ENCODE results near the gene PLD4. TPM values are rescaled to one million over a fixed set of nuclear protein-coding genes. Genes with fewer than 3 reads are reported as not detected.

PLD4 gene
- total and polyA plus RNA-seq, 2 of the 8 experiments (the other 6 are each of a cell fraction or from before 2014, with no cell fraction given) = 0.05 TPM; not detected in 1

DNA sequence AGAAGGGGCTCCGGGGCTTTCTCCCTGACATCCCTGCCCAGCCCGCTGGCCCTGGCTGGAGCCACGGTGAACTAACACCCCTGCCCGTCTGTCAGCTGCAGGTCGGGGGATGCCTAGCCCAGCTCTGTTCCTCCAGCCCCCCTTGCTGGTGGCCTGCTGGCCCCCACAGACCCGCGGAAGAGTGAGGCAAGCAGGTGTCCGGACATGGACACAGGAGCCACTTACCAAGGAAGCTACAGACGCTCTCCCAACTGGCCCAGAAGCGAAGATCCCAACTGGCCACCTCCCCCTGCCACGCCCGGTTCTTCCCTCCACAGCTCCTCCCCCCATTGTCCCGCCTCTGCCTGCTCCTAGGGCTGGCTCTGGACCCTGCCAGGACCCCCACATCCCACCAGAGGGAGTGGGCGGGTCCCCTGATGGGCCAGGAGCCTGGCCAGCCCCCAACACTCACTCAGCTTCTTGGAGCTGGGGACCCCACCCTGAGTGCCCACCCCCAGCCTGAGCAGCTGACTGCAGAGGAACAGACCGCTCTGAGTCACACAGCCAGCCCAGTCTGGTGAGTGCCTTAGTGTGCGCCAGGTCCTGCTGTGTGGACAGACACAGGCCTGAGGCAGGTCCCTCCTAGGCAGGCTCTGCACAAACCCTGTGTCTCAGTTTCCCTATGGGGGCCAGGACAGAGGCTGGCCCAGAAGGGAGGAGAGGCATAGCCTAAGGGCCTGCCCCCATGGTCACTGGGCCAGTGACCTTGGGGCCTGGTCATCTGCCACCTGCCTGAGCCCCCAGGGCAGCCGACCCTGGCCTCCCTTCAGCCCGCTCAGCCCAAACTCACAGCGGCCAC lies 45.8 kb downstream of the PLD4 start:
- no peak overlapping the region for H3K4me2 ChIP-seq (ENCODE audit: insufficient read depth in 1 of 2, low read depth in 2 of 2, low read length in 2 of 2)
- no peak overlapping the region for H3K14ac ChIP-seq (ENCODE audit: insufficient read length)
- peak overlapping the region; percentile 60; the same call in 1 of the 2 replicates for H2BK12ac ChIP-seq (ENCODE audit: low read depth, low read length)
- H3K9me3 ChIP-seq (ENCODE audit: insufficient read depth in 2 of 2, low read depth in 1 of 2, low read length in 1 of 2) = no peaks in the 10 kb centered on the region
- no peaks in the 10 kb centered on the region for H3K79me1 ChIP-seq (ENCODE audit: low read depth, low read length)
- no peaks in the 10 kb centered on the region for H3K36me3 ChIP-seq (ENCODE audit: control insufficient read depth in 2 of 4, insufficient read depth in 4 of 4, low read length in 3 of 4)
- H2AK5ac ChIP-seq (ENCODE audit: low read depth, low read length) = no peak overlapping the region
- H2BK20ac ChIP-seq (ENCODE audit: low read length) = peak overlapping the region; percentile 32; the same call in 1 of the 2 replicates
- H4K8ac ChIP-seq (ENCODE audit: extremely low read depth, insufficient read depth, low read length) = peak overlapping the region; percentile 21; the same call in 1 of the 2 replicates
- no peak overlapping the region for H2AFZ ChIP-seq (ENCODE audit: low read length)
- TF ChIP-seq KDM5A (IDR thresholded peaks at IDR 0.05; ENCODE audit: low read length) (no peak), EGR1 (IDR thresholded peaks at IDR 0.05; ENCODE audit: borderline replicate concordance, low read depth, low read length) (no peak), CEBPB (IDR thresholded peaks at IDR 0.05; ENCODE audit: low read depth, low read length) (no peak), RNF2 (IDR thresholded peaks at IDR 0.05; ENCODE audit: borderline replicate concordance, low read depth, low read length, missing control alignments, poor library complexity, severe bottlenecking) (no peak), ZNF274 (IDR thresholded peaks at IDR 0.05; ENCODE audit: borderline replicate concordance, extremely low read depth, low read length) (no peak), NRF1 (IDR thresholded peaks at IDR 0.05; ENCODE audit: low read depth, low read length) (no peak)
- TF ChIP-seq, protein P1, sequence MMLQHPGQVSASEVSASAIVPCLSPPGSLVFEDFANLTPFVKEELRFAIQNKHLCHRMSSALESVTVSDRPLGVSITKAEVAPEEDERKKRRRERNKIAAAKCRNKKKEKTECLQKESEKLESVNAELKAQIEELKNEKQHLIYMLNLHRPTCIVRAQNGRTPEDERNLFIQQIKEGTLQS (IDR thresholded peaks at IDR 0.05; ENCODE audit: insufficient read depth, low read depth, low read length) = no peak
- H3K27me3 ChIP-seq (replicated peaks in 1 of 4; ENCODE audit: control insufficient read depth in 3 of 4, extremely low read depth in 1 of 4, insufficient read depth in 3 of 4, low read length in 3 of 4) = peaks cover 0 to 7% (median 5%) of the 10 kb centered on the region in 4 experiments; a peak in 3 of 7 replicates
- no peak overlapping the region for H3K23ac ChIP-seq (ENCODE audit: insufficient read length)
- H3K4me1 ChIP-seq (replicated peaks in 1 of 4; ENCODE audit: control insufficient read depth in 3 of 4, insufficient read depth in 4 of 4, low read length in 3 of 4) = peaks cover 0 to 26% (median 16%) of the 10 kb centered on the region in 4 experiments; a peak in 6 of 7 replicates
- FAIRE-seq (no peak), DNase-seq (ENCODE audit: low read depth in 1 of 2, low spot score in 2 of 2) (no peak)
- CTCF ChIA-PET (ENCODE audit: partially characterized antibody) = interaction anchor here (0.5 to 11.5 kb wide), 10 partner anchors 9 to 117 kb away, joined by 3 to 161 read pairs (median 3); no protein-coding TSS in a partner anchor
- H3K27ac ChIP-seq (ENCODE audit: low read depth, low read length) = no peak overlapping the region
- peak overlapping the region; percentile 22 for H4K5ac ChIP-seq (ENCODE audit: insufficient read length, low read depth, low read length)
- H2BK15ac ChIP-seq (ENCODE audit: low read length) = 0 out of 2 replicates have a peak overlapping the region, but pooled peaks have one; percentile 61
- 80% methylated on average over 15 of the region's 19 CpGs; no CpG with 5 or more reads in 1 of the 2 experiments for WGBS, 2 experiments (ENCODE audit: extremely low coverage in 1 of 2, insufficient coverage in 1 of 2, insufficient read length in 1 of 2, insufficient replicate concordance in 2 of 2, low coverage in 1 of 2, low lambda C conversion rate in 2 of 2, missing lambda C conversion rate in 1 of 2)
- no peak overlapping the region for H3K4me3 ChIP-seq (ENCODE audit: extremely low read depth in 1 of 4, insufficient read depth in 2 of 4, low read depth in 3 of 4, low read length in 4 of 4)
- H3K23me2 ChIP-seq (ENCODE audit: low read depth, low read length) = peaks cover 5% of the 10 kb centered on the region
- POLR2A ChIA-PET (ENCODE audit: partially characterized antibody) = interaction anchor here (1.1 to 1.5 kb wide), 3 partner anchors 9 to 176 kb away, joined by 3 to 4 read pairs (median 3); no protein-coding TSS in a partner anchor
- no peaks in the 10 kb centered on the region for H4K20me1 ChIP-seq (replicated peaks in 1 of 2; ENCODE audit: control insufficient read depth in 1 of 2, insufficient read depth in 2 of 2, low read length in 2 of 2)
- peak overlapping the region; percentile 40 for H4K91ac ChIP-seq (replicated peaks; ENCODE audit: insufficient read length, low read length)
- no peak overlapping the region; the same call in 1 of the 2 replicates for H3K18ac ChIP-seq (ENCODE audit: extremely low read depth, low read length)
- H3K4ac ChIP-seq (replicated peaks; ENCODE audit: insufficient read length, low read depth, low read length) = no peak overlapping the region
- no peaks in the 10 kb centered on the region for H3K79me2 ChIP-seq (ENCODE audit: control insufficient read depth in 1 of 2, insufficient read depth in 2 of 2, low read length in 2 of 2)
- no peak overlapping the region for H2BK5ac ChIP-seq (ENCODE audit: low read depth, low read length)
- H3K56ac ChIP-seq (replicated peaks; ENCODE audit: insufficient read length, low read depth, low read length) = no peak overlapping the region
- no peak overlapping the region for H2BK120ac ChIP-seq (replicated peaks; ENCODE audit: low read depth, low read length)
- H3K9ac ChIP-seq (replicated peaks in 1 of 4; ENCODE audit: extremely low read depth in 1 of 4, low read depth in 3 of 4, low read length in 3 of 4) = no peak overlapping the region

Data from H1 (cell line).